ENCODE measurements around the gene RFX1. TPM values are rescaled to one million over a fixed set of nuclear protein-coding genes. Genes with fewer than 3 reads are reported as not detected.
"Not testable (repeated sequence)": the region's sequence is repeated elsewhere in the genome, so short reads cannot be mapped to it uniquely, and the experiment has no call there.

The RFX1 gene
- total and polyA plus RNA-seq, 4 donors, result 1.8 to 5.6 (median 3.5) TPM

DNA sequence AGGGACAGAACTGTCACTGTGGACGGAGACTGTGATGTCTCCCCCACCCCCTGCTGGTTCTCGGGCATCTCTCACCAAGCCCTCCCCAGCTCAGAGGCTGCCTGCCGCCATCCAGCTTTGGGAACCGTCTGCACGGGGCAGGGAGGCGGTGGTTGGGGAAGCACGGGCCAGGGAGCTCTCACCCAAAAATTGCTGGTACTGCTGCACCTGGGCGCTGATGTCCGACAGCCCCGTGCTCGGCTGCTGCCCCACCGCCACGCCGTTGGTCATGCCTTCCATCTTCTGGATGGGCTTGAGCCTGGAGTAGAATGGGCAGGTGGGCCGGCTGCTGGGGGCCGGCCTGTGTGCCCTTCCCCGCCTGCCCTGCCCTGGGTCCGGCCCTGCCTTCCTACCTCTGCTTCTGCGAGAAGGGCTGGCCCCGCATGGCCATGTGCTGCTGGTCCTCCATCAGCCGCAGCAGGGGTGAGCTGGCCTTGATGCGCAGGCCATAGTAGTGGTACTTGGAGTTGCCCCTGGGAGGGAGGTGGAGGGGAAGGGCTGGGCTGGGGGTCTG lies 37.7 kb downstream of the RFX1 start:
- WGBS, result 97% methylated on average over 22 of the region's 22 CpGs
- H3K9ac ChIP-seq (ENCODE audit: low read depth in 1 of 2, low read length in 2 of 2), result no peak overlapping the region
- peaks cover 29 to 74% (median 32%) of the 10 kb centered on the region in 4 donors for H3K36me3 ChIP-seq (ENCODE audit: control insufficient read depth in 4 of 4, insufficient read depth in 3 of 4, low read depth in 1 of 4, low read length in 3 of 4)
- no peaks in the 10 kb centered on the region for H3K4me1 ChIP-seq (ENCODE audit: control insufficient read depth in 4 of 4, insufficient read depth in 4 of 4, low read length in 3 of 4)
- no peak for TF ChIP-seq RAD21 (IDR thresholded peaks at IDR 0.05)
- TF ChIP-seq RXRA (IDR thresholded peaks at IDR 0.05), result no peak
- no peak for TF ChIP-seq FOXA1 (IDR thresholded peaks at IDR 0.05)
- no peak for TF ChIP-seq SP1 (IDR thresholded peaks at IDR 0.05)
- no peak for TF ChIP-seq ZBTB33 (IDR thresholded peaks at IDR 0.05)
- no peak for TF ChIP-seq MAX (IDR thresholded peaks at IDR 0.05)
- no peak for TF ChIP-seq CTCF (IDR thresholded peaks at IDR 0.05; ENCODE audit: low read depth, low read length, missing input control)
- TF ChIP-seq TAF1 (conservative IDR thresholded peaks at IDR 0.05), result no peak
- no peak for TF ChIP-seq ATF3 (IDR thresholded peaks at IDR 0.05)
- TF ChIP-seq EGR1 (IDR thresholded peaks at IDR 0.05; ENCODE audit: low read depth in 2 of 2), result no peak
- TF ChIP-seq HNF4A (conservative IDR thresholded peaks at IDR 0.05), result no peak
- no peak for TF ChIP-seq GABPA (IDR thresholded peaks at IDR 0.05 in 1 of 2, conservative IDR thresholded peaks at IDR 0.05 in 1 of 2)
- no peak for TF ChIP-seq YY1 (IDR thresholded peaks at IDR 0.05)
- TF ChIP-seq HNF4G (IDR thresholded peaks at IDR 0.05), result no peak
- TF ChIP-seq NR2F2 (IDR thresholded peaks at IDR 0.05), result no peak
- TF ChIP-seq FOXA2 (IDR thresholded peaks at IDR 0.05), result no peak
- no peaks in the 10 kb centered on the region for H3K9me3 ChIP-seq (ENCODE audit: control insufficient read depth in 4 of 4, low read length in 3 of 4)
- H3K27me3 ChIP-seq (ENCODE audit: control insufficient read depth in 4 of 4, insufficient read depth in 4 of 4, low read length in 3 of 4), result no peaks in the 10 kb centered on the region
- H3K4me3 ChIP-seq (ENCODE audit: low read depth in 1 of 3, low read length in 3 of 3), result no peak overlapping the region
- H3K27ac ChIP-seq (ENCODE audit: low read depth in 1 of 2, low read length in 2 of 2), result no peak overlapping the region
- no peak for DNase-seq (ENCODE audit: low spot score)

DNA sequence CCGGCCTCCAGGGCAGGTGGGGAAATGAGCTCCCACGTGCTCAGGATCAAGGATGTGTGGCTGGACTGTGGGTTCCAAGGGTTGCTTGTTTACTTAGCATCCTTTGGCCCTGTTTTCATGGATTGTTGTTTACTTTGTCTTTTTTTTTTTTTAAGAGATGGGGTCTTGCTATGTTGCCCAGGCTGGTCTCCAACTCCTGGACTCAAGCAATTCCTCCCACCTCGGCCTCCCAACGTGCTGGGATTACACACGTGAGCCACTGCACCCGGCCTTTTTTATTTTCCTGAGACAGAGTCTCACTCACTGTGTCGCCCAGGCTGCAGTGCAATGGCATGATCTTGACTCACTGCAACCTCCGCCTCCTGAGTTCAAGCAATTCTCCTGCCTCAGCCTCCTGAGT lies 38.9 kb downstream of the RFX1 start:
- not testable (repeated sequence) for H3K9me3 ChIP-seq (ENCODE audit: control insufficient read depth in 4 of 4, low read length in 3 of 4); H3K4me3 ChIP-seq (ENCODE audit: low read depth in 1 of 3, low read length in 3 of 3); H3K4me1 ChIP-seq (ENCODE audit: control insufficient read depth in 4 of 4, insufficient read depth in 4 of 4, low read length in 3 of 4); DNase-seq (ENCODE audit: low spot score); H3K9ac ChIP-seq (ENCODE audit: low read depth in 1 of 2, low read length in 2 of 2); H3K27me3 ChIP-seq (ENCODE audit: control insufficient read depth in 4 of 4, insufficient read depth in 4 of 4, low read length in 3 of 4); H3K27ac ChIP-seq (ENCODE audit: low read depth in 1 of 2, low read length in 2 of 2)
- H3K36me3 ChIP-seq (ENCODE audit: control insufficient read depth in 4 of 4, insufficient read depth in 3 of 4, low read depth in 1 of 4, low read length in 3 of 4), result peaks cover 28 to 68% (median 31%) of the 10 kb centered on the region in 4 donors
- 94% methylated on average over 8 of the region's 8 CpGs for WGBS

Data from liver (tissue), 9 donors.